K562 (cell line): ENCODE results near the gene NYAP2. TPM values are rescaled to one million over a fixed set of nuclear protein-coding genes. Genes with fewer than 3 reads are reported as not detected.

Experiments used
- FOXM1 ChIP-seq, 2 experiments: fragments of 450-650 bp in 1 of 2; sonication (generic) in 1 of 2; formaldehyde crosslinking in 1 of 2; IDR thresholded peaks; 2 replicates each; pipeline versions ENCODE4 v1.6.1 to v1.9.0; 2017 to 2022; ENCODE audit warnings: low read depth in 2 of 2, mild to moderate bottlenecking in 2 of 2, missing genetic modification reagents in 1 of 2, moderate library complexity in 1 of 2
- JUND ChIP-seq, 2 experiments: IDR thresholded peaks; 2 replicates in 1 of 2; 3 replicates in 1 of 2; pipeline ENCODE4 v1.6.1; 2011; ENCODE audit warnings: borderline replicate concordance in 2 of 2, low read depth in 2 of 2, low read length in 2 of 2, improper control_type of control experiment in 1 of 2, missing biosample characterization in 1 of 2, missing genetic modification characterization in 1 of 2, missing genetic modification reagents in 1 of 2
- KLF16 ChIP-seq: IDR thresholded peaks from 2 replicates; pipeline ENCODE4 v1.6.1; 2016; ENCODE audit warnings: antibody characterized with exemption
- MEIS2 ChIP-seq: fragments of 450-650 bp; IDR thresholded peaks from 2 replicates; pipeline ENCODE4 v1.6.1; 2014; ENCODE audit warnings: mild to moderate bottlenecking; ENCODE audit not compliant: partially characterized antibody
- NCOR1 ChIP-seq: fragments of 450-650 bp; IDR thresholded peaks from 2 replicates; pipeline ENCODE4 v1.6.1; 2016; ENCODE audit warnings: mild to moderate bottlenecking, moderate library complexity
- NRF1 ChIP-seq, 2 experiments: fragments of 450-650 bp; IDR thresholded peaks in 1 of 2; conservative IDR thresholded peaks in 1 of 2; 2 replicates each; pipeline ENCODE4 v1.6.1; 2014; ENCODE audit warnings: mild to moderate bottlenecking in 2 of 2
- SMARCE1 ChIP-seq: fragments of 450-650 bp; IDR thresholded peaks from 2 replicates; pipeline ENCODE4 v1.7.1; 2016; ENCODE audit warnings: mild to moderate bottlenecking
- STAT5A ChIP-seq: IDR thresholded peaks from 2 replicates; pipeline ENCODE4 v1.6.1; 2012; ENCODE audit warnings: low read length, inconsistent platforms, borderline replicate concordance
- polyA plus RNA-seq, 8 experiments: library from polyadenylated mRNA; depleted of rRNA in 4 of 8; stranded (reverse) in 5 of 8; unstranded in 3 of 8; fragments of >200 nt; fragmentation: Nextera tagmentation in 2 of 8; fragmentation: Illumina TruSeq in 1 of 8; extraction: Ambion mirVana in 2 of 8; extraction: Trizol in 1 of 8; gene quantifications; 2 replicates each; pipeline versions ENCODE4 v1.2.1 to v1.2.3, GENCODE V29; 2011 to 2014; ENCODE audit warnings: inconsistent platforms in 1 of 8, missing spikeins in 1 of 8
- total RNA-seq, 7 experiments: library from RNA; depleted of rRNA in 6 of 7; stranded (reverse); fragments of >200 nt in 6 of 7; fragmentation: Illumina TruSeq in 2 of 7; extraction: Trizol in 2 of 7; gene quantifications; 2 replicates each; pipeline versions ENCODE4 v1.2.1 to v1.2.3, GENCODE V29; 2011 to 2021; ENCODE audit warnings: low replicate concordance in 1 of 7
- TF ChIP-seq, protein P1 (sequence below): fragments of 250-450 bp; sonication (Bioruptor Pico); IDR thresholded peaks from 2 replicates; pipeline ENCODE4 v1.8.0; 2022; ENCODE audit warnings: moderate library complexity, mild to moderate bottlenecking, inconsistent platforms
- TF ChIP-seq, protein P2 (sequence below): fragments of 150-350 bp; IDR thresholded peaks from 2 replicates; pipeline ENCODE4 v1.6.1; 2014; ENCODE audit warnings: low read depth, mild to moderate bottlenecking, low read length, borderline replicate concordance
- TF ChIP-seq, protein P3 (sequence below), 3 experiments: fragments of 200-800 bp in 1 of 3; fragments of 250-450 bp in 1 of 3; fragments of 450-650 bp in 1 of 3; sonication (Bioruptor Pico) in 1 of 3; sonication (Bioruptor generic) in 1 of 3; formaldehyde crosslinking in 1 of 3; IDR thresholded peaks; 2 replicates each; pipeline versions ENCODE4 v1.6.1 to v1.8.0; 2016 to 2022; ENCODE audit warnings: mild to moderate bottlenecking in 2 of 3, missing genetic modification characterization in 2 of 3, missing compliant biosample characterization in 1 of 3, moderate library complexity in 1 of 3
- TF ChIP-seq, protein P4 (sequence below): fragments of 450-650 bp; formaldehyde crosslinking; IDR thresholded peaks from 2 replicates; pipeline ENCODE4 v1.4.0; 2020; ENCODE audit warnings: mild to moderate bottlenecking
- TF ChIP-seq, protein P5 (sequence below): fragments of 200-800 bp; sonication (Bioruptor generic); IDR thresholded peaks from 2 replicates; pipeline ENCODE4 v1.6.1; 2017; ENCODE audit warnings: missing genetic modification characterization, missing compliant biosample characterization

The NYAP2 gene
- total and polyA plus RNA-seq, 9 of the 15 experiments (the other 6 are each of a cell fraction or from before 2014, with no cell fraction given), result 0.03 to 0.04 (median 0.04) TPM; not detected in 3

DNA sequence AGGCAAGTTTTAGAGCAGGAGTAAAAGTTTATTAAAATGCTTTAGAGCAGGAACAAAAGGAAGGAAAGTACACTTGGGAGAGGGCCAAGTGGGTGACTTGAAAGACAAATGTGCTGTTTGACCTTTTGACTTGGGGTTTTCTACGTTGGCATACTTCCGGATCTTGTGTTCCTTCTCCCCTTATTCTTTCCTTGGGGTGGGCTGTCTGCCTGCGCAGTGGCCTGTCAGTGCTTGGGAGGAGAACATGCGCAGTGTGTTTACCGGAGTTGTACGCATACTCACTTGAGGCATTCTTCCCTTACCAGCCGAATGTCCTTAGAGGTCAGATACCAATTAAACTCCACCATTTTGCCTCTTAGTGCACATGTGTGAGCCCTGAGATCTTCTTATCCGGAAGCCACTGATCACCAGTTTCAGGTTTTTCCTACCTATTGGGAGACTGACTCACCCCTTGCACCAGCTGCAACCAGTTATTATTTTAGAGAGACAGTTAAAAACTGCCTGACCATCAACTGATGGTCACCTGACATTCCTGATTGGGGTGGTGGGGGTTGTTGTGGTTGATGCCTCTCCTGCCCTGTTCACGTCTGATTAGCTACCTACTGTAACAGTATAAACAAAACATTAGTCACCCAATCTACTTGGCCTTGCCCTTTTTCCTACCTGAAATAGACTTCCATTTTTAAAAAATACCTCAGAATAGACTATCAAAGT lies 67.5 kb downstream of the NYAP2 start (continued):
- TF ChIP-seq, protein P1, sequence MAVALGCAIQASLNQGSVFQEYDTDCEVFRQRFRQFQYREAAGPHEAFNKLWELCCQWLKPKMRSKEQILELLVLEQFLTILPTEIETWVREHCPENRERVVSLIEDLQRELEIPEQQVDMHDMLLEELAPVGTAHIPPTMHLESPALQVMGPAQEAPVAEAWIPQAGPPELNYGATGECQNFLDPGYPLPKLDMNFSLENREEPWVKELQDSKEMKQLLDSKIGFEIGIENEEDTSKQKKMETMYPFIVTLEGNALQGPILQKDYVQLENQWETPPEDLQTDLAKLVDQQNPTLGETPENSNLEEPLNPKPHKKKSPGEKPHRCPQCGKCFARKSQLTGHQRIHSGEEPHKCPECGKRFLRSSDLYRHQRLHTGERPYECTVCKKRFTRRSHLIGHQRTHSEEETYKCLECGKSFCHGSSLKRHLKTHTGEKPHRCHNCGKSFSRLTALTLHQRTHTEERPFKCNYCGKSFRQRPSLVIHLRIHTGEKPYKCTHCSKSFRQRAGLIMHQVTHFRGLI, result 0 out of 2 replicates have a peak, but pooled peaks have one; percentile 18
- TF ChIP-seq KLF16 (peak; percentile 41; the same call in 1 of the 2 replicates), NRF1 (conservative IDR thresholded peaks at IDR 0.05 in 1 of 2, IDR thresholded peaks at IDR 0.05 in 1 of 2) (peak; percentile 81 to 83), MEIS2 (peak; percentile 4), SMARCE1 (0 out of 2 replicates have a peak, but pooled peaks have one; percentile 30), STAT5A (peak; percentile 48; the same call in 1 of the 2 replicates), NCOR1 (peak; percentile 58), FOXM1 (IDR thresholded peaks at IDR 0.05; ENCODE audit: low read depth) (peak; percentile 50; the same call in 1 of the 2 replicates), FOXM1 (CRISPR knock-in tag; IDR thresholded peaks at IDR 0.05; ENCODE audit: low read depth) (no peak), JUND (IDR thresholded peaks at IDR 0.05; ENCODE audit: borderline replicate concordance, low read depth, low read length) (peak; percentile 41; the same call in 1 of the 2 replicates), JUND (tag; IDR thresholded peaks at IDR 0.05; ENCODE audit: borderline replicate concordance, low read depth, low read length) (no peak; the same call in 2 of the 3 replicates)
- TF ChIP-seq, protein P2, sequence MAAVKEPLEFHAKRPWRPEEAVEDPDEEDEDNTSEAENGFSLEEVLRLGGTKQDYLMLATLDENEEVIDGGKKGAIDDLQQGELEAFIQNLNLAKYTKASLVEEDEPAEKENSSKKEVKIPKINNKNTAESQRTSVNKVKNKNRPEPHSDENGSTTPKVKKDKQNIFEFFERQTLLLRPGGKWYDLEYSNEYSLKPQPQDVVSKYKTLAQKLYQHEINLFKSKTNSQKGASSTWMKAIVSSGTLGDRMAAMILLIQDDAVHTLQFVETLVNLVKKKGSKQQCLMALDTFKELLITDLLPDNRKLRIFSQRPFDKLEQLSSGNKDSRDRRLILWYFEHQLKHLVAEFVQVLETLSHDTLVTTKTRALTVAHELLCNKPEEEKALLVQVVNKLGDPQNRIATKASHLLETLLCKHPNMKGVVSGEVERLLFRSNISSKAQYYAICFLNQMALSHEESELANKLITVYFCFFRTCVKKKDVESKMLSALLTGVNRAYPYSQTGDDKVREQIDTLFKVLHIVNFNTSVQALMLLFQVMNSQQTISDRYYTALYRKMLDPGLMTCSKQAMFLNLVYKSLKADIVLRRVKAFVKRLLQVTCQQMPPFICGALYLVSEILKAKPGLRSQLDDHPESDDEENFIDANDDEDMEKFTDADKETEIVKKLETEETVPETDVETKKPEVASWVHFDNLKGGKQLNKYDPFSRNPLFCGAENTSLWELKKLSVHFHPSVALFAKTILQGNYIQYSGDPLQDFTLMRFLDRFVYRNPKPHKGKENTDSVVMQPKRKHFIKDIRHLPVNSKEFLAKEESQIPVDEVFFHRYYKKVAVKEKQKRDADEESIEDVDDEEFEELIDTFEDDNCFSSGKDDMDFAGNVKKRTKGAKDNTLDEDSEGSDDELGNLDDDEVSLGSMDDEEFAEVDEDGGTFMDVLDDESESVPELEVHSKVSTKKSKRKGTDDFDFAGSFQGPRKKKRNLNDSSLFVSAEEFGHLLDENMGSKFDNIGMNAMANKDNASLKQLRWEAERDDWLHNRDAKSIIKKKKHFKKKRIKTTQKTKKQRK, result no peak
- TF ChIP-seq, protein P3, sequence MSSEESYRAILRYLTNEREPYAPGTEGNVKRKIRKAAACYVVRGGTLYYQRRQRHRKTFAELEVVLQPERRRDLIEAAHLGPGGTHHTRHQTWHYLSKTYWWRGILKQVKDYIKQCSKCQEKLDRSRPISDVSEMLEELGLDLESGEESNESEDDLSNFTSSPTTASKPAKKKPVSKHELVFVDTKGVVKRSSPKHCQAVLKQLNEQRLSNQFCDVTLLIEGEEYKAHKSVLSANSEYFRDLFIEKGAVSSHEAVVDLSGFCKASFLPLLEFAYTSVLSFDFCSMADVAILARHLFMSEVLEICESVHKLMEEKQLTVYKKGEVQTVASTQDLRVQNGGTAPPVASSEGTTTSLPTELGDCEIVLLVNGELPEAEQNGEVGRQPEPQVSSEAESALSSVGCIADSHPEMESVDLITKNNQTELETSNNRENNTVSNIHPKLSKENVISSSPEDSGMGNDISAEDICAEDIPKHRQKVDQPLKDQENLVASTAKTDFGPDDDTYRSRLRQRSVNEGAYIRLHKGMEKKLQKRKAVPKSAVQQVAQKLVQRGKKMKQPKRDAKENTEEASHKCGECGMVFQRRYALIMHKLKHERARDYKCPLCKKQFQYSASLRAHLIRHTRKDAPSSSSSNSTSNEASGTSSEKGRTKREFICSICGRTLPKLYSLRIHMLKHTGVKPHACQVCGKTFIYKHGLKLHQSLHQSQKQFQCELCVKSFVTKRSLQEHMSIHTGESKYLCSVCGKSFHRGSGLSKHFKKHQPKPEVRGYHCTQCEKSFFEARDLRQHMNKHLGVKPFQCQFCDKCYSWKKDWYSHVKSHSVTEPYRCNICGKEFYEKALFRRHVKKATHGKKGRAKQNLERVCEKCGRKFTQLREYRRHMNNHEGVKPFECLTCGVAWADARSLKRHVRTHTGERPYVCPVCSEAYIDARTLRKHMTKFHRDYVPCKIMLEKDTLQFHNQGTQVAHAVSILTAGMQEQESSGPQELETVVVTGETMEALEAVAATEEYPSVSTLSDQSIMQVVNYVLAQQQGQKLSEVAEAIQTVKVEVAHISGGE (CRISPR knock-in tag; IDR thresholded peaks at IDR 0.05), result peak in 1 of 3 experiments; percentile 40; a peak in 2 of 6 replicates
- TF ChIP-seq, protein P4, sequence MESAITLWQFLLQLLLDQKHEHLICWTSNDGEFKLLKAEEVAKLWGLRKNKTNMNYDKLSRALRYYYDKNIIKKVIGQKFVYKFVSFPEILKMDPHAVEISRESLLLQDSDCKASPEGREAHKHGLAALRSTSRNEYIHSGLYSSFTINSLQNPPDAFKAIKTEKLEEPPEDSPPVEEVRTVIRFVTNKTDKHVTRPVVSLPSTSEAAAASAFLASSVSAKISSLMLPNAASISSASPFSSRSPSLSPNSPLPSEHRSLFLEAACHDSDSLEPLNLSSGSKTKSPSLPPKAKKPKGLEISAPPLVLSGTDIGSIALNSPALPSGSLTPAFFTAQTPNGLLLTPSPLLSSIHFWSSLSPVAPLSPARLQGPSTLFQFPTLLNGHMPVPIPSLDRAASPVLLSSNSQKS (CRISPR knock-in tag), result no peak
- TF ChIP-seq, protein P5, sequence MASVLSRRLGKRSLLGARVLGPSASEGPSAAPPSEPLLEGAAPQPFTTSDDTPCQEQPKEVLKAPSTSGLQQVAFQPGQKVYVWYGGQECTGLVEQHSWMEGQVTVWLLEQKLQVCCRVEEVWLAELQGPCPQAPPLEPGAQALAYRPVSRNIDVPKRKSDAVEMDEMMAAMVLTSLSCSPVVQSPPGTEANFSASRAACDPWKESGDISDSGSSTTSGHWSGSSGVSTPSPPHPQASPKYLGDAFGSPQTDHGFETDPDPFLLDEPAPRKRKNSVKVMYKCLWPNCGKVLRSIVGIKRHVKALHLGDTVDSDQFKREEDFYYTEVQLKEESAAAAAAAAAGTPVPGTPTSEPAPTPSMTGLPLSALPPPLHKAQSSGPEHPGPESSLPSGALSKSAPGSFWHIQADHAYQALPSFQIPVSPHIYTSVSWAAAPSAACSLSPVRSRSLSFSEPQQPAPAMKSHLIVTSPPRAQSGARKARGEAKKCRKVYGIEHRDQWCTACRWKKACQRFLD (CRISPR knock-in tag), result 0 out of 2 replicates have a peak, but pooled peaks have one; percentile 44
